K562 (cell line): ENCODE results near the gene SERINC3. TPM values are rescaled to one million over a fixed set of nuclear protein-coding genes. Genes with fewer than 3 reads are reported as not detected.

ENCODE experiments used
- ATAC-seq: fragments of 200-7000 bp; cut with Tn5 transposase; 3 replicates; pipeline ENCODE4 v1.9.1; 2020; ENCODE audit warnings: moderate library complexity
- BruUV-seq: library from RNA; stranded (reverse); fragments of 400-500 nt; replicated peaks from 2 replicates; lab custom pipeline; 2021; lab: Mats Ljungman, UMichigan
- CTCF ChIA-PET: fragments of 300-600 bp; formaldehyde crosslinking; extraction: SDS; loops from one replicate; lab custom pipeline; 2021; ENCODE audit warnings: low intra/inter-chr PET ratio; lab: Yijun Ruan, JAX
- POLR2A ChIA-PET: fragments of 300-600, 350-650 bp; sonication (Branson Sonifier 250); formaldehyde crosslinking; extraction: SDS; loops from one replicate; lab custom pipeline; 2021; ENCODE audit warnings: antibody characterized with exemption, inconsistent platforms; lab: Yijun Ruan, JAX
- DNase-seq, 4 experiments: peaks; one replicate each; pipeline versions ENCODE4 v3.0.0 to v3.0.0-alpha.2; 2011 to 2018; ENCODE audit warnings: low spot score in 3 of 4, mixed read lengths in 3 of 4; ENCODE audit errors: extremely low read depth in 1 of 4
- FAIRE-seq: peaks from 2 replicates; lab custom pipeline; 2011; peaks lifted over from hg19 to GRCh38; lab: Jason Lieb, UNC
- H2AFZ ChIP-seq: 2 replicates; pipeline ENCODE4 v1.6.0; 2011; ENCODE audit warnings: low read depth, low read length, control low read depth, inconsistent platforms
- H3K27ac ChIP-seq: fragments of 200-600 bp; 3 replicates; pipeline ENCODE4 v1.8.0; 2011; ENCODE audit warnings: low read depth, mild to moderate bottlenecking, control low read depth, inconsistent platforms, low read length, moderate library complexity, mixed read lengths; ENCODE audit errors: extremely low read depth
- H3K27me3 ChIP-seq, 2 experiments: fragments of 300-600 bp in 1 of 2; 2 replicates in 1 of 2; 3 replicates in 1 of 2; pipeline versions ENCODE4 v1.6.0 to v1.8.0; 2011; ENCODE audit warnings: inconsistent platforms in 2 of 2, low read length in 2 of 2, mild to moderate bottlenecking in 1 of 2, mixed read lengths in 1 of 2, moderate library complexity in 1 of 2; ENCODE audit not compliant: control insufficient read depth in 2 of 2, insufficient read depth in 2 of 2
- H3K36me3 ChIP-seq: fragments of 300-600 bp; 3 replicates; pipeline ENCODE4 v1.8.0; 2011; ENCODE audit warnings: mild to moderate bottlenecking, low read length, inconsistent platforms; ENCODE audit not compliant: control insufficient read depth, insufficient read depth
- H3K4me1 ChIP-seq, 2 experiments: fragments of 200-600 bp in 1 of 2; replicated peaks in 1 of 2; 2 replicates in 1 of 2; 3 replicates in 1 of 2; pipeline versions ENCODE4 v1.5.1 to v1.8.0; 2011; ENCODE audit warnings: inconsistent platforms in 2 of 2, low read length in 2 of 2, mild to moderate bottlenecking in 1 of 2, mixed read lengths in 1 of 2, moderate library complexity in 1 of 2; ENCODE audit not compliant: control insufficient read depth in 2 of 2, insufficient read depth in 2 of 2
- H3K4me2 ChIP-seq: 2 replicates; pipeline ENCODE4 v1.6.1; 2011; ENCODE audit warnings: low read length, control low read depth, inconsistent platforms, mixed read lengths; ENCODE audit not compliant: insufficient read depth
- H3K4me3 ChIP-seq: fragments of 200-600 bp; sonication (generic), shearing (Covaris generic); 2 replicates; pipeline ENCODE4 v1.5.1; 2016; ENCODE audit warnings: control low read depth, inconsistent platforms
- H3K79me2 ChIP-seq: fragments of 200-600 bp; 3 replicates; pipeline ENCODE4 v1.8.0; 2011; ENCODE audit warnings: low read length, inconsistent platforms; ENCODE audit not compliant: control insufficient read depth, insufficient read depth
- H3K9ac ChIP-seq, 2 experiments: 2 replicates each; pipeline versions ENCODE4 v1.6.0 to v1.6.1; 2011; ENCODE audit warnings: low read depth in 2 of 2, low read length in 2 of 2, control low read depth in 1 of 2, inconsistent platforms in 1 of 2, mild to moderate bottlenecking in 1 of 2, mixed read lengths in 1 of 2; ENCODE audit not compliant: insufficient read depth in 1 of 2
- H3K9me1 ChIP-seq: one replicate; pipeline ENCODE4 v1.6.0; 2011; ENCODE audit warnings: inconsistent platforms, mild to moderate bottlenecking, low read length, moderate library complexity; ENCODE audit not compliant: control insufficient read depth, insufficient read depth
- H3K9me3 ChIP-seq: replicated peaks from 2 replicates; pipeline ENCODE4 v1.5.1; 2011; ENCODE audit warnings: low read depth, low read length, inconsistent platforms; ENCODE audit not compliant: control insufficient read depth, insufficient read depth
- H4K20me1 ChIP-seq: replicated peaks from 2 replicates; pipeline ENCODE4 v1.6.1; 2011; ENCODE audit warnings: low read length, inconsistent platforms, mixed read lengths; ENCODE audit not compliant: control insufficient read depth, insufficient read depth
- ATF1 ChIP-seq, 2 experiments: fragments of 450-650 bp in 1 of 2; IDR thresholded peaks; 2 replicates each; pipeline ENCODE4 v1.6.1; 2016; ENCODE audit warnings: missing compliant biosample characterization in 1 of 2, missing genetic modification characterization in 1 of 2
- HLTF ChIP-seq: fragments of 450-650 bp; IDR thresholded peaks from 2 replicates; pipeline ENCODE4 v1.6.1; 2016
- KDM4B ChIP-seq, 2 experiments: fragments of 450-650 bp in 1 of 2; sonication (generic) in 1 of 2; IDR thresholded peaks; 2 replicates each; pipeline ENCODE4 v1.6.1; 2016 to 2017; ENCODE audit warnings: borderline replicate concordance in 2 of 2, antibody characterized with exemption in 1 of 2, low read depth in 1 of 2, mild to moderate bottlenecking in 1 of 2
- KLF13 ChIP-seq: fragments of 450-650 bp; IDR thresholded peaks from 2 replicates; pipeline ENCODE4 v1.6.1; 2016; ENCODE audit warnings: missing genetic modification characterization, low read depth, mild to moderate bottlenecking, missing compliant biosample characterization, moderate library complexity, borderline replicate concordance
- PTRF ChIP-seq: fragments of 450-650 bp; IDR thresholded peaks from 2 replicates; pipeline ENCODE4 v1.6.1; 2016; ENCODE audit warnings: mild to moderate bottlenecking, missing genetic modification characterization, missing compliant biosample characterization
- U2AF1 ChIP-seq: fragments of 200-400 bp; formaldehyde crosslinking; optimal IDR thresholded peaks from 2 replicates; pipeline ENCODE3; 2017; ENCODE audit warnings: mild to moderate bottlenecking, low read depth, low read length, moderate library complexity
- ZC3H11A ChIP-seq: IDR thresholded peaks from 2 replicates; pipeline ENCODE4 v1.6.1; 2012; ENCODE audit warnings: low read depth, low read length, improper control_type of control experiment
- ZNF23 ChIP-seq: fragments of 250-450 bp; sonication (Bioruptor Pico); IDR thresholded peaks from 2 replicates; pipeline ENCODE4 v1.4.0; 2020; ENCODE audit warnings: mild to moderate bottlenecking
- ZNF316 ChIP-seq: fragments of 450-650 bp; IDR thresholded peaks from 2 replicates; pipeline ENCODE4 v1.6.1; 2016
- WGBS: fragments of 100-300 bp; shearing (Covaris generic); methylation state at CpG from one replicate; pipeline ENCODE4 v1.1.6; 2016; ENCODE audit warnings: low coverage, mixed read lengths; ENCODE audit not compliant: insufficient coverage; ENCODE audit errors: missing lambda C conversion rate; 5-methylcytosine and 5-hydroxymethylcytosine counted together
- in situ Hi-C: fragments of 300-500 bp; cut with MboI; formaldehyde crosslinking; loops from 4 replicates; pipeline ENCODE4 v1.15.0; 2018; ENCODE audit warnings: inconsistent platforms, mixed read lengths
- intact Hi-C: fragments of 100-400 bp; cut with micrococcal nuclease; formaldehyde crosslinking; loops from 2 replicates; pipeline ENCODE4 v1.14.2; 2022
- polyA plus RNA-seq, 8 experiments: library from polyadenylated mRNA; depleted of rRNA in 4 of 8; stranded (reverse) in 5 of 8; unstranded in 3 of 8; fragments of >200 nt; fragmentation: Nextera tagmentation in 2 of 8; fragmentation: Illumina TruSeq in 1 of 8; extraction: Ambion mirVana in 2 of 8; extraction: Trizol in 1 of 8; gene quantifications; 2 replicates each; pipeline versions ENCODE4 v1.2.1 to v1.2.3, GENCODE V29; 2011 to 2014; ENCODE audit warnings: inconsistent platforms in 1 of 8, missing spikeins in 1 of 8
- total RNA-seq, 7 experiments: library from RNA; depleted of rRNA in 6 of 7; stranded (reverse); fragments of >200 nt in 6 of 7; fragmentation: Illumina TruSeq in 2 of 7; extraction: Trizol in 2 of 7; gene quantifications; 2 replicates each; pipeline versions ENCODE4 v1.2.1 to v1.2.3, GENCODE V29; 2011 to 2021; ENCODE audit warnings: low replicate concordance in 1 of 7
- TF ChIP-seq, protein P1 (sequence below): sonication (generic); formaldehyde crosslinking; IDR thresholded peaks from 2 replicates; pipeline ENCODE4 v1.8.0; 2022; ENCODE audit warnings: mild to moderate bottlenecking, low read depth, missing genetic modification reagents
- TF ChIP-seq, protein P2 (sequence below), 2 experiments: fragments of 450-650 bp; formaldehyde crosslinking in 1 of 2; IDR thresholded peaks; 2 replicates each; pipeline versions ENCODE4 v1.4.0 to v1.6.1; 2014 to 2020; ENCODE audit warnings: mild to moderate bottlenecking in 2 of 2, borderline replicate concordance in 1 of 2, low read depth in 1 of 2
- TF ChIP-seq, protein P3 (sequence below): fragments of 250-450 bp; sonication (Bioruptor Pico); IDR thresholded peaks from 2 replicates; pipeline ENCODE4 v1.6.1; 2021; ENCODE audit warnings: mild to moderate bottlenecking

Gene SERINC3
- total and polyA plus RNA-seq, 9 of the 15 experiments (the other 6 are each of a cell fraction or from before 2014, with no cell fraction given): 24.7 to 107 (median 48.8) TPM

DNA sequence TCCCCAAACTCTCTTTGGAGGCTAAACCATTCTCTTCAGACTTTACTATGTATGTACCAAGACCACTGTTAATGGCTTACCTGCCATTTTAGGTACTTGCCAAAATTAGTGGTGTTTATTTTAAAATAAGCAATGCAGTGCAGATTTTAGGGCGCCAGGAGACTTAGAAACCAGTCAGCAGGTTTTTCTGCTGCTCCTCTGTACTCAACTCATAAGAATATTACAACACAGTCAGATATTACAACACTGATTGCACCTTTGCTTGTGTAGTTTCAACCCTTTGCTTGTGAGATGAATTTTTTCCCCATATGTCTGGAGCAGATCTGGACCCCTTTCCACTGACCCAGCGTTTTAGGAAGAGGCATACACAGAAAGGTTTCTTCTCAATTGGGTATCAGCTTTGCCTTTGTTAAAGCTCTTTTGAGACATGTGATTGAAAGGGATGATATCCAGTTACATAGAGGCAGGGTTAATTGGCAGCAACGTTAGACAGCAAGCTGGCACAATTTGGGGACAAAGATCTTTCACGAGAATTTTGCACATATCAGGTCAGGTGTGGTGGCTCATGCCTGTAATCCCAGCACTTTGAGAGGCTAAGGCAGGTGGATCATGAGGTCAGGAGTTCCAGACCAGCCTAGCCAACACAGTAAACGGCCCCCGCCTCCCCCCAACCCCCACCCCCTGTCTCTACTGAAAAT, 40.0 kb downstream of the SERINC3 start:
- H3K4me1 ChIP-seq: peaks cover 7 to 9% of the 10 kb centered on the region in 2 experiments; a peak in 4 of 5 replicates
- no peak overlapping the region for H3K4me3 ChIP-seq
- no peak overlapping the region for H3K4me2 ChIP-seq
- no peaks in the 10 kb centered on the region for H3K9me1 ChIP-seq
- no peaks in the 10 kb centered on the region for H3K27me3 ChIP-seq
- H3K79me2 ChIP-seq: peaks cover 4% of the 10 kb centered on the region; the same call in 1 of the 3 replicates
- FAIRE-seq (no peak), DNase-seq (no peak), ATAC-seq (no peak)
- BruUV-seq: no TSS peak
- ChIA-PET CTCF (no interaction called here), POLR2A (interaction anchor here (0.6 kb wide), 1 partner anchor 12 kb away, joined by 3 read pairs; no protein-coding TSS in a partner anchor)
- H3K9ac ChIP-seq: no peak overlapping the region
- H3K27ac ChIP-seq: no peak overlapping the region
- in situ Hi-C loops: no loop called here
- H3K36me3 ChIP-seq: peaks cover 41% of the 10 kb centered on the region; the same call in 2 of the 3 replicates
- no peaks in the 10 kb centered on the region for H4K20me1 ChIP-seq
- no peak overlapping the region for H2AFZ ChIP-seq
- 47% methylated on average over 4 of the region's 6 CpGs for WGBS
- no peaks in the 10 kb centered on the region for H3K9me3 ChIP-seq
- intact Hi-C loops: no loop called here
- TF ChIP-seq KDM4B (IDR thresholded peaks at IDR 0.05; ENCODE audit: borderline replicate concordance in 2 of 2, low read depth in 1 of 2) (no peak), U2AF1 (no peak), HLTF (no peak), KLF13 (tag) (no peak), ZNF316 (no peak), PTRF (tag) (no peak), ZC3H11A (no peak), ATF1 (CRISPR knock-in tag; IDR thresholded peaks at IDR 0.05) (no peak), ATF1 (tag; IDR thresholded peaks at IDR 0.05) (no peak), ZNF23 (CRISPR knock-in tag) (no peak)
- TF ChIP-seq, protein P1, sequence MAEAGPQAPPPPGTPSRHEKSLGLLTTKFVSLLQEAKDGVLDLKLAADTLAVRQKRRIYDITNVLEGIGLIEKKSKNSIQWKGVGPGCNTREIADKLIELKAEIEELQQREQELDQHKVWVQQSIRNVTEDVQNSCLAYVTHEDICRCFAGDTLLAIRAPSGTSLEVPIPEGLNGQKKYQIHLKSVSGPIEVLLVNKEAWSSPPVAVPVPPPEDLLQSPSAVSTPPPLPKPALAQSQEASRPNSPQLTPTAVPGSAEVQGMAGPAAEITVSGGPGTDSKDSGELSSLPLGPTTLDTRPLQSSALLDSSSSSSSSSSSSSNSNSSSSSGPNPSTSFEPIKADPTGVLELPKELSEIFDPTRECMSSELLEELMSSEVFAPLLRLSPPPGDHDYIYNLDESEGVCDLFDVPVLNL: no peak
- TF ChIP-seq, protein P2, sequence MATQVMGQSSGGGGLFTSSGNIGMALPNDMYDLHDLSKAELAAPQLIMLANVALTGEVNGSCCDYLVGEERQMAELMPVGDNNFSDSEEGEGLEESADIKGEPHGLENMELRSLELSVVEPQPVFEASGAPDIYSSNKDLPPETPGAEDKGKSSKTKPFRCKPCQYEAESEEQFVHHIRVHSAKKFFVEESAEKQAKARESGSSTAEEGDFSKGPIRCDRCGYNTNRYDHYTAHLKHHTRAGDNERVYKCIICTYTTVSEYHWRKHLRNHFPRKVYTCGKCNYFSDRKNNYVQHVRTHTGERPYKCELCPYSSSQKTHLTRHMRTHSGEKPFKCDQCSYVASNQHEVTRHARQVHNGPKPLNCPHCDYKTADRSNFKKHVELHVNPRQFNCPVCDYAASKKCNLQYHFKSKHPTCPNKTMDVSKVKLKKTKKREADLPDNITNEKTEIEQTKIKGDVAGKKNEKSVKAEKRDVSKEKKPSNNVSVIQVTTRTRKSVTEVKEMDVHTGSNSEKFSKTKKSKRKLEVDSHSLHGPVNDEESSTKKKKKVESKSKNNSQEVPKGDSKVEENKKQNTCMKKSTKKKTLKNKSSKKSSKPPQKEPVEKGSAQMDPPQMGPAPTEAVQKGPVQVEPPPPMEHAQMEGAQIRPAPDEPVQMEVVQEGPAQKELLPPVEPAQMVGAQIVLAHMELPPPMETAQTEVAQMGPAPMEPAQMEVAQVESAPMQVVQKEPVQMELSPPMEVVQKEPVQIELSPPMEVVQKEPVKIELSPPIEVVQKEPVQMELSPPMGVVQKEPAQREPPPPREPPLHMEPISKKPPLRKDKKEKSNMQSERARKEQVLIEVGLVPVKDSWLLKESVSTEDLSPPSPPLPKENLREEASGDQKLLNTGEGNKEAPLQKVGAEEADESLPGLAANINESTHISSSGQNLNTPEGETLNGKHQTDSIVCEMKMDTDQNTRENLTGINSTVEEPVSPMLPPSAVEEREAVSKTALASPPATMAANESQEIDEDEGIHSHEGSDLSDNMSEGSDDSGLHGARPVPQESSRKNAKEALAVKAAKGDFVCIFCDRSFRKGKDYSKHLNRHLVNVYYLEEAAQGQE (IDR thresholded peaks at IDR 0.05; ENCODE audit: borderline replicate concordance): no peak
- TF ChIP-seq, protein P2 (CRISPR knock-in tag; IDR thresholded peaks at IDR 0.05; ENCODE audit: low read depth): no peak
- TF ChIP-seq, protein P3, sequence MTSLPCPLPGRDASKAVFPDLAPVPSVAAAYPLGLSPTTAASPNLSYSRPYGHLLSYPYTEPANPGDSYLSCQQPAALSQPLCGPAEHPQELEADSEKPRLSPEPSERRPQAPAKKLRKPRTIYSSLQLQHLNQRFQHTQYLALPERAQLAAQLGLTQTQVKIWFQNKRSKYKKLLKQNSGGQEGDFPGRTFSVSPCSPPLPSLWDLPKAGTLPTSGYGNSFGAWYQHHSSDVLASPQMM (CRISPR knock-in tag): no peak
